ENCODE measurements around the gene OXTR.
"Not testable (repeated sequence)": the region's sequence is repeated elsewhere in the genome, so short reads cannot be mapped to it uniquely, and the experiment has no call there.

OXTR gene

DNA sequence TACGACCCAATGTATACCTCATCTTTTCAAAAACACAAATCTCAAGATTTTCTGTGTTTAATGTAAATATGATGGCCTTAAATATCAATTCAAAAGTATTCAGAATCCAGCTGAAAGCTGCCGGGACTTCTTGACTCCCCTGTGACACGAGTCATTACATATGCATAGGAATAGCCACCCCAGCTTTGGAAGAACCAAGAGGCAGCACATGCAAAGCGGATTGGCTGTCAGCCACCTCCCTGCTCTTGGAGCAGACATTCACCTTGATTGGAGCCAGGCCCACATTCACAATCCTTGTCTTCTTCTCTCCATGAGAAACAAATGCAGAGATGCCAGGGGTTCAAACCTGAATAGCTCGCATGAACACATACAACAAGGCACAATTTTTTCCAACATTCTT is 46.6 kb downstream of the OXTR start:
- DNase-seq (ENCODE audit: low read depth), result no peak
- no peak for TF ChIP-seq CTCF (conservative IDR thresholded peaks at IDR 0.05; ENCODE audit: low read depth, low read length)
- H3K4me3 ChIP-seq (ENCODE audit: low read length), result no peak overlapping the region

DNA sequence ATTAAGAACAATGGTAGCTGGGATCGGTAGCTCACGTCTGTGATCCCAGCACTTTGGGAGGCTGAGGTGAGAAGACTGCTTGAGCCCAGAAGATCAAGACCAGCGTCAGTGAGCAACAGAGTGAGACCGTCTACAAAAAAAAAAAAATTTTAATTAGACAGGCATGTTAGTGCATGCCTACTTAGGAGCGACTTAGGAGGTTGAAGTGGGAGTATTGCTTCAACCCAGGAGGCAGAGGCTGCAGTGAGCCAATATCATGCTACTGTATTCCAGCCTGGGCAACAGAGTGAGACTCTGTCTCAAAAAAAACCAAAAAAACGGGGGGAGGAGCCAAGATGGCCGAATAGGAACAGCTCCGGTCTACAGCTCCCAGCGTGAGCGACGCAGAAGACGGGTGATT is 53.7 kb downstream of the OXTR start:
- H3K4me3 ChIP-seq (ENCODE audit: low read length); DNase-seq (ENCODE audit: low read depth): not testable (repeated sequence)

DNA sequence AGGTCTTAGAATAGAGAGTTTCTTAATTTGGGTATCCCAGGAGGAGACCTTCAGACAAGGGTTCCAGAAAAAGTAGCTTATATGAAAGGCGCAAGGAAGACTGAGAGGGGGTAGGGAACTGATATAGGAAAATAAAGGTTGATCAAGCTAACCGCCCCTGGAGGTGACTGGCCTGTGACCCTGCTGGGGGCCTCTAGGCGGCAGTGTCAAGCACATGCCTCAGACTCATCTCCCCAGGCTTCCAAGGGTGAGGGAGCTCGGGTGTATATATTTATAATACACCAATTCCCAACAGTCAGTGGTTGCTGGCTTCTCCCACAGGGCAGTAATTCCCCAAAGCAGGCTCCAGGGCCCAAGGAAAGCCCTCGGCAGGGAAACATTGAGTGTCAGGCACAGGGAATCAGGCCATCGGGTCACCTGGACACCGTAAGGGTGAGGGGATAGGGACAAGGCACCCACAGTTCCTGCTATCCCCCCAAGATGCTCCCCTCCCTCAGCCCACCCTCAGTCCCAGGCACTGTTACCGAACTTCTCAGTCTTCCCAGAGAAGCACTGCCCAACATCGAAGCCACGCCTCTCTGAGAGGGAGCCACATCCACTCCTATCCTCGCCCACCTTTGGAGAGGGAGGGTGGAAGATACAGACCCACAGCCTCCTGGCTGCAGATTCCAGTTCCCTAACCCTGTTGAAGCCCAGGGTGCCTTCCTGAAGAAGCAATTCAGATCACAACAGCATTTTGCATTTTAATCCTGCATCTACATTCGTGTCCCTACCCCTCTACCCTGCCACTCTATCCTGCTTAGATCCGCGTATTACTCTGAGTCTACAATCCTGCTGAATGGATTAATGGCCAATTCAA is 55.3 kb downstream of the OXTR start:
- peak; percentile 70 for TF ChIP-seq CTCF (conservative IDR thresholded peaks at IDR 0.05; ENCODE audit: low read depth, low read length)
- no peak for DNase-seq (ENCODE audit: low read depth)

DNA sequence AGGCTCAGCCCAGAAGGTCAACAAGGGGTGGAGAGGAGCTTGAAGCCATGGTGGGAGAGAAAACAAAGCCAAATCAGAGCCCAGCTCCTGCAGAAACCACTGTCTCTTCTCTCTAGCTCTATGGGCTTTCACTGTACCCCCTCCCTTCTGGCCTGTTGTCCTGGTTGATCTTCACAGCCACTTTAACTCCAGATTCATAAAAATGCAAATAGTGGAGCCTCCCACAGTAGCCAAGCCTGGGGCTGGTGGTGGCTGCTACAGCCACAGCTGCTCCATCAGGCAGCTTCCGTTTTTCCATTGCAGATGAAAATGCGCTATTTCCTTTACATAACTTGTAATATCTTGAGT is 56.5 kb downstream of the OXTR start:
- no peak overlapping the region for H3K4me3 ChIP-seq (ENCODE audit: low read length)
- no peak for TF ChIP-seq CTCF (conservative IDR thresholded peaks at IDR 0.05; ENCODE audit: low read depth, low read length)
- no peak for DNase-seq (ENCODE audit: low read depth)

More for the DNA sequence above, 55.3 kb downstream of the OXTR start:
- no peak overlapping the region for H3K4me3 ChIP-seq (ENCODE audit: low read length)

DNA sequence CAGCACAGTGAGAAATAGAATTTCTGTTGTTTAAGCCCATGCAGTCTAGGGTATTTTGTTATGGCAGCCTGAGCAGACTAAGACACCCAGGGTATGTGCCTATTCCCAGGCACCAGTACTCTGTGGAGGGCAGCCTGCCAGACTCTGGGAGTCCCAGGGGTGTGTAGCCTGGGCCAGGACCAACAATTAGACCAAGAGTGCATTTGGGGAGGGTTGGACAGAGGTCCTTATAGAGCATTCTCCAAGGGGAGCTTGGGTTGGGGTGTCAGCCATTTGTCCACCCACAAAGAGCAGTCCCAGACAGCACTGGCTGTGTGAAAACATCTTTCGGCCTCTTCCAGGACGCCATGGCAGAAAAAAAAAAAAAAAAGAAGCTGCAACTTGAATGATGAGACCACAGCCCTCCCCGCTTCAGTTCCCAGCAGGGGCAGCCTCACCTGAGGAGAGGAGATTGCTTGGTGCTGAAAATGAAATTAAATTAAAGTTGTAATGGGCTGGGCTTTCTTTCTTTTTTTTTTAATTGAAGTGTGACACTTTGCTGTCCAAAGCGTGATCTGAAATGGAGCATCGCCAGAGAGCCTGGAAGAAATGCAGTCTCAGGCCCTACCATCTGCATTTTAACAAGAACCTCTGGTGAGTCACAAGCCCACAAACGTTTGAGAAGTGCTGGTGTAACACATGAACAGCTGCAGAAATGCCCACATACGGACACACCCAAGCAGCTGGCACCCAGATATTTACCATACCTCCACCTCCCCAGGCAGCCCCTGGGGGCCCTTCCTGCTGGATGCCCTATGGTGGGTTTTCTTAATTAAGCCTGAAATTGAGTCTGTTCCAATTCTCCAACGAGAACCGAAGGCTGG is 57.1 kb downstream of the OXTR start:
- no peak for DNase-seq (ENCODE audit: low read depth)
- TF ChIP-seq CTCF (conservative IDR thresholded peaks at IDR 0.05; ENCODE audit: low read depth, low read length), result no peak
- H3K4me3 ChIP-seq (ENCODE audit: low read length), result no peak overlapping the region

DNA sequence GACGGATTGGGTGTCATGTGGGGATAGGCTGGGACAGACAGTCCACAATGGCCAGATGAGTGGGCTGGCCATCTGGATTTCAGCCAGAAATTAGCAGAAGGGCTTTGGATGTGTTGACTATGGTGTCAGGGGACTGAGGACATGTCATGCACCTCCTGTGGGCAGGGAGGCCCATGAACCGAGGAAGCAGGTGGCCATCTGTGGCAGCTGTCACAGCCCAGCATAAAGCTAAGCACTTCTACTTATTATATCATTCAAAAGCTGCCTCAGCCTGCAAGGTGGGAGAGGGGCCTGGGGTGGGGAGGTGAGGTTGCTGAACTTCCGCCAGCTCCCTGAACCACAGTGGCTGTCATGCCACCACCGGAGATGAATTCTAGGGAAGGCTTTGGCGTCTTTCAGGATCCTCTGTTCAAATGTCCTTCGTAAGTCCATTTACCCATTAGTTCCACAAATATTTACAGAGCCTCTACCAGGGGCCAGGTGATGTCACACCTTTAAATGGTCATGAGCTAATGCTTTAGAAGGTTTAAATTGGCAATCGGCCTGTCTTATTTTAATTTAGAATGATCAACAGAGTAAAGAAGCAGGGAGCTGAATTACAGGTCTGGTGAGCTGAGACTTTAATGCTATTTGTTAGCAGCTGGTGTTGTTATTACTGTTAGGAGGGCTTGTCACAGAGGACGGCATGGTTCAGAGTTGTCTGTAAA is 59.5 kb downstream of the OXTR start:
- TF ChIP-seq CTCF (conservative IDR thresholded peaks at IDR 0.05; ENCODE audit: low read depth, low read length), result no peak
- no peak overlapping the region for H3K4me3 ChIP-seq (ENCODE audit: low read length)
- DNase-seq (ENCODE audit: low read depth), result no peak

DNA sequence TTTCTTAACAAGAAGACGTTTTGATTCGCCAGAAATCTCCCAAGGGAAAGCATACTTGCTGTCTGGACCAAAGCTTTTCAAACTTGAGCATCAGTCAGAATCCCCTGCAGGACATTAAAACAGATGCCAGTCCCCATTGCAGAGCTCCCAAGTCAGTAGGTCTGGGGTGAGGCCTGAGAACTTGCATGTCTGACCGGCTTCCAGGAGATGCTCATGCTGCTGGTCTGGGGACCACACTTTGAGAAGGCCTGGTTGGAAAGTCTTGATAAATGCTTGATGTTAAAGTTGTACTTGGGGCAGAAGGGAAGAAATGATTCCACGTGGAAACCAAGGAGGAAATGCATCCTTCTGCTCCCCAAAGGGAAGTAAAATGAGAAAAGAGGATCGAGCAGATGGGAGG is 60.1 kb downstream of the OXTR start:
- no peak overlapping the region for H3K4me3 ChIP-seq (ENCODE audit: low read length)
- no peak for TF ChIP-seq CTCF (conservative IDR thresholded peaks at IDR 0.05; ENCODE audit: low read depth, low read length)

More for the DNA sequence above, 60.1 kb downstream of the OXTR start:
- no peak for DNase-seq (ENCODE audit: low read depth)

Measured in retinal pigment epithelial cell (primary cell).